Vagina (tissue), 2 donors: ENCODE measurements around the gene SQOR. TPM values are rescaled to one million over a fixed set of nuclear protein-coding genes. Genes with fewer than 3 reads are reported as not detected.

Experiments
- DNase-seq, 2 donors: peaks; one replicate each; pipeline ENCODE4 v3.0.0-alpha.2; 2017; ENCODE audit errors: extremely low spot score in 2 of 2
- H3K27ac ChIP-seq: fragments of 200-600 bp; sonication (generic); one replicate; pipeline ENCODE4 v1.5.1; 2019
- H3K27me3 ChIP-seq: fragments of 200-600 bp; sonication (generic); one replicate; pipeline ENCODE4 v1.5.1; 2019
- H3K36me3 ChIP-seq, 2 donors: fragments of 200-600 bp; sonication (generic); one replicate each; pipeline ENCODE4 v1.5.1; 2017 to 2019
- H3K4me1 ChIP-seq: fragments of 200-600 bp; sonication (generic); one replicate; pipeline ENCODE4 v1.5.1; 2019
- H3K4me3 ChIP-seq, 2 donors: fragments of 200-600 bp; sonication (generic); 1 replicate in 1 of 2; 2 replicates in 1 of 2; pipeline ENCODE4 v1.5.1; 2016 to 2019
- H3K9me3 ChIP-seq: fragments of 200-600 bp; sonication (generic); one replicate; pipeline ENCODE4 v1.5.1; 2019
- CTCF ChIP-seq, 3 experiments: fragments of 450-650 bp in 2 of 3; fragments of 200-600 bp in 1 of 3; sonication (generic) in 1 of 3; IDR thresholded peaks; one replicate each; pipeline ENCODE4 v1.5.1; 2017 to 2019; ENCODE audit warnings: antibody characterized with exemption in 3 of 3, mild to moderate bottlenecking in 2 of 3, moderate library complexity in 2 of 3
- POLR2A ChIP-seq, 2 donors: fragments of 450-650 bp; IDR thresholded peaks; one replicate each; pipeline ENCODE4 v1.6.1; 2017; ENCODE audit warnings: antibody characterized with exemption in 2 of 2, mild to moderate bottlenecking in 2 of 2, moderate library complexity in 2 of 2
- POLR2AphosphoS5 ChIP-seq, 2 donors: sonication (generic); formaldehyde crosslinking; IDR thresholded peaks; one replicate each; pipeline ENCODE4 v1.9.0; 2017; ENCODE audit warnings: antibody characterized with exemption in 2 of 2, mild to moderate bottlenecking in 2 of 2, low read depth in 1 of 2; ENCODE audit not compliant: insufficient read depth in 1 of 2
- intact Hi-C: fragments of 100-400 bp; cut with DNase I; formaldehyde crosslinking; loops from one replicate; pipeline ENCODE4 v1.15.1; 2023
- total RNA-seq: library from RNA; depleted of rRNA; stranded (reverse); fragments of >200 nt; gene quantifications from one replicate; pipeline ENCODE4 v1.2.3, GENCODE V29; 2016

The SQOR gene
- total RNA-seq, 1 donor from 2014 or later: 52.8 TPM

- no peak for DNase-seq
- peak overlapping the region; percentile 71 for H3K27ac ChIP-seq
- no peaks in the 10 kb centered on the region for H3K9me3 ChIP-seq
- intact Hi-C loops: no loop called here
- peaks cover 72% of the 10 kb centered on the region for H3K4me1 ChIP-seq
- H3K4me3 ChIP-seq: peak overlapping the region; percentile 10 to 28
- H3K27me3 ChIP-seq: no peaks in the 10 kb centered on the region
- H3K36me3 ChIP-seq: no peaks in the 10 kb centered on the region
- peak in 1 of 2 donors; percentile 83 for TF ChIP-seq POLR2AphosphoS5 (IDR thresholded peaks at IDR 0.05; ENCODE audit: insufficient read depth in 1 of 2, low read depth in 1 of 2)
- no peak for TF ChIP-seq CTCF (IDR thresholded peaks at IDR 0.05)
Measured at GRCh38 chr15:45637552-45638033, 2.8 kb downstream of the SQOR start.

DNA sequence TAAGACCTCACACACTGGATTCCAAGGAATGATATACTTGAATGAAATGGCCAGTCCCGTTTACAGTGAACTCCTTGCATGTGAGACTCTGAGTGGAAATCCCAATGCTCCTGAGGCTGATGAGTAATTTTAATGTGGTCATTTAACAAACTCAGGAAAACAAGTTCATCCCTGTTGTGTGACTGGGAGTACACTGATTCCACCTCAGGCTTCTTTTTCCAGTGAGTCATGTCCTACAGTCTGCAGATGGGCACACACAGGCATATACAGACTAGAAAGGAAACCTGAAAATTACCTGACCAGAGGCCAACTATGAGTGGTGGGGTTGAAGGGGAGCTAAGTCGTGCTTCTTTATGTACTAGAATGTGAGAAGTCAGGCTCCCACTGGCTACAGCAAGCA, 5.8 kb downstream of the SQOR start:
- Histone ChIP-seq H3K36me3 (no peaks in the 10 kb centered on the region), H3K4me3 (no peak overlapping the region), H3K27ac (peak overlapping the region; percentile 53), H3K27me3 (no peaks in the 10 kb centered on the region), H3K9me3 (no peaks in the 10 kb centered on the region), H3K4me1 (peaks cover 77% of the 10 kb centered on the region)
- TF ChIP-seq POLR2AphosphoS5 (IDR thresholded peaks at IDR 0.05; ENCODE audit: insufficient read depth in 1 of 2, low read depth in 1 of 2): peak in 1 of 2 donors; percentile 45
- no peak for TF ChIP-seq CTCF (IDR thresholded peaks at IDR 0.05)
- TF ChIP-seq POLR2A (IDR thresholded peaks at IDR 0.05): no peak
- intact Hi-C loops: no loop called here
- DNase-seq: no peak

GRCh38 chr15:45641374-45641781, 6.5 kb downstream of the SQOR start:
- H3K36me3 ChIP-seq: no peaks in the 10 kb centered on the region
- intact Hi-C loops: no loop called here
- no peaks in the 10 kb centered on the region for H3K27me3 ChIP-seq
- H3K4me3 ChIP-seq: no peak overlapping the region
- no peaks in the 10 kb centered on the region for H3K9me3 ChIP-seq
- H3K27ac ChIP-seq: peak overlapping the region; percentile 26
- H3K4me1 ChIP-seq: peaks cover 77% of the 10 kb centered on the region
- no peak for TF ChIP-seq POLR2A (IDR thresholded peaks at IDR 0.05)
- peak in 1 of 2 donors; percentile 80 for TF ChIP-seq POLR2AphosphoS5 (IDR thresholded peaks at IDR 0.05; ENCODE audit: insufficient read depth in 1 of 2, low read depth in 1 of 2)
- peak in 1 of 3 experiments; percentile 28 for TF ChIP-seq CTCF (IDR thresholded peaks at IDR 0.05)
- DNase-seq: no peak

DNA sequence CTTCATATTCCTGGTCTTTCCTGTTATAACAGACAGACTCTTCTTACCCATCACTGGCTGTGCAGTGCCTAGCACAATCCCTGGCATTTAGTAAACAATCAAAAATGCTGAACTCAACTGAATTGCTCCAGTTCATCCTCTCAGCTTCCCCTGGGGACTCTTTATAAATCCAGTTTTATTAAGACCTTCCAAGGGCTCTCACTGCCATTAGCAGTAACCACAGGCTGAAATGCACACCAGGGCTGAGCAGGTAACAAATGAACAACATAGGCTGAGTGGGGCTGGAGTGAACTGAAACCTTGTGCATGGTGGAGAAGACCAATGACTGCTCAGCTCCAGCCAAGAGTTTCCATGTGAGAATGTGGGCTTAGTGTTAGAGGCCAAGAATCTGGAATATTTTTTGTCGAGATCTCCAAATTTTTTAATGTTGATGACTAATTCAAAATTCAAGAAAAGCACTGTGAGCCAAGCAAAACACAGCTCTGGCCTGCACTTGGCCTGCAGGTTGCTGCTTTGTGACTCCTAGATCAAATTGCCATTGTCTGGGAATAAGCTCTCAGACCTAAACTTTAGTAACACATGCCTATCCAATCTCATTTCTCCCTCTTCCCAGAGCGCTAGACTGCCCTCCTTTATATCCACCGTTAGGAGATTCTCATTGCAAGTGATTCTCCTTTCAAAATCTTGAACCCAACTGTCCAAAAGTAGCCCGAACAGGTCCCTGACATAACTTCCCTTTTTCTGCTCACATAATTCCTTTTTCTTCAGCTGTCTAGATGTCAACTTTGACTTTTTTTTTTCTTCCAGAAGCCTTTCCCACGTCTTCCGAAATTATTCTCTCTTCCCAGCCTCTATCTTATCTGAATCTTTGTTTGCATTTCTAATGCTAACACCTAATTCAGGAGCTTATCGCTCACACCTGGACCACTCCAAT, 7.4 kb downstream of the SQOR start:
- H3K27ac ChIP-seq: peak overlapping the region; percentile 26
- H3K9me3 ChIP-seq: no peaks in the 10 kb centered on the region
- H3K4me1 ChIP-seq: peaks cover 73% of the 10 kb centered on the region
- no peak for DNase-seq
- no peaks in the 10 kb centered on the region for H3K36me3 ChIP-seq
- TF ChIP-seq CTCF (IDR thresholded peaks at IDR 0.05) (no peak), POLR2AphosphoS5 (IDR thresholded peaks at IDR 0.05; ENCODE audit: insufficient read depth in 1 of 2, low read depth in 1 of 2) (no peak), POLR2A (IDR thresholded peaks at IDR 0.05) (no peak)
- no peak overlapping the region for H3K4me3 ChIP-seq
- intact Hi-C loops: no loop called here
- H3K27me3 ChIP-seq: no peaks in the 10 kb centered on the region

DNA sequence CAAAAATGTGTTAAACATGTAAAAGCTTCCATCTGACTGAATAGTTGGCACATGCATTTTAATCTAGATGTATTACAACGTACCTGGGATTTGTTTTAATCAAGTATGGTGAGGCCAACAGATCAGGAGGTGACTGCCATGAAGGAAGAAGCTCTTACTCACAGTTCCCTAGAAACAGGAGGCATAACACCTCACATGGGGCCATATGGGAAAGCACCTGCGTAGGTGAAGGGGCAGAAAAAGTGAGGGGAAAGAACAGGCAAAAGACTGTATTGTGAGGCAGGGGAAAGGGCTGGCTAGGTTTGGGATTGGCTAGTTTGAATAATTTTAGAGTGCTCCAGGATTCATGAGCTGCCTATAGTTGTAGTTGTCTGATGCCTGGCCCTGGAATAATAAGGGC, 9.6 kb downstream of the SQOR start:
- H3K27me3 ChIP-seq: no peaks in the 10 kb centered on the region
- no peak overlapping the region for H3K27ac ChIP-seq
- TF ChIP-seq POLR2AphosphoS5 (IDR thresholded peaks at IDR 0.05; ENCODE audit: insufficient read depth in 1 of 2, low read depth in 1 of 2): no peak
- no peak for TF ChIP-seq CTCF (IDR thresholded peaks at IDR 0.05)
- no peak for TF ChIP-seq POLR2A (IDR thresholded peaks at IDR 0.05)
- no peaks in the 10 kb centered on the region for H3K9me3 ChIP-seq
- no peak overlapping the region for H3K4me3 ChIP-seq
- DNase-seq: no peak
- peaks cover 65% of the 10 kb centered on the region for H3K4me1 ChIP-seq
- intact Hi-C loops: no loop called here
- H3K36me3 ChIP-seq: no peaks in the 10 kb centered on the region
